Activated B cell treated with CpG ODN at 0.5 μM for 24 hours (primary cell): ENCODE data around the gene CDK11A. TPM values are rescaled to one million over a fixed set of nuclear protein-coding genes. Genes with fewer than 3 reads are reported as not detected.
"Not testable (repeated sequence)": the region's sequence is repeated elsewhere in the genome, so short reads cannot be mapped to it uniquely, and the experiment has no call there.

Experiments used
- ATAC-seq: fragments of 200-7000 bp; cut with Tn5 transposase; one replicate; pipeline ENCODE4 v1.10.0; 2021; ENCODE audit warnings: low read depth, mild to moderate bottlenecking, moderate library complexity
- CTCF ChIA-PET: fragments of 350-600 bp; sonication (Branson Sonifier 250); formaldehyde crosslinking; loops from one replicate; lab custom pipeline; 2021; ENCODE audit warnings: antibody characterized with exemption; lab: Charles Lee
- POLR2A ChIA-PET: fragments of 350-600 bp; sonication (Branson Sonifier 250); formaldehyde crosslinking; loops from one replicate; lab custom pipeline; 2021; ENCODE audit warnings: antibody characterized with exemption; lab: Charles Lee
- DNase-seq: peaks from one replicate; pipeline ENCODE4 v3.0.0; 2022
- H3K27ac Mint-ChIP-seq: one replicate; pipeline ENCODE4 v1.8.0; 2020; ENCODE audit warnings: mixed read lengths
- H3K27me3 Mint-ChIP-seq: one replicate; pipeline ENCODE4 v1.8.0; 2021; ENCODE audit warnings: mixed read lengths
- H3K36me3 Mint-ChIP-seq: one replicate; pipeline ENCODE4 v1.8.0; 2021; ENCODE audit warnings: low read depth, mixed read lengths
- H3K4me1 Mint-ChIP-seq: one replicate; pipeline ENCODE4 v1.8.0; 2021; ENCODE audit warnings: mixed read lengths
- H3K4me3 Mint-ChIP-seq: one replicate; pipeline ENCODE4 v1.8.0; 2020; ENCODE audit warnings: mild to moderate bottlenecking, mixed read lengths
- H3K9me3 Mint-ChIP-seq: one replicate; pipeline ENCODE4 v1.8.0; 2020; ENCODE audit warnings: mixed read lengths
- intact Hi-C: fragments of 100-400 bp; cut with micrococcal nuclease; formaldehyde crosslinking; loops from one replicate; pipeline ENCODE4 v1.15.1; 2024
- total RNA-seq: library from RNA; stranded (reverse); gene quantifications from 2 replicates; pipeline ENCODE4 v1.2.3, GENCODE V29; 2022
- TF ChIP-seq, protein P1 (sequence below): fragments of 200-600 bp; IDR thresholded peaks from one replicate; pipeline ENCODE4 v1.8.0; 2022; ENCODE audit warnings: antibody characterized with exemption, mild to moderate bottlenecking

CDK11A gene
- total RNA-seq, 1 donor from 2014 or later: 58.9 TPM

DNA sequence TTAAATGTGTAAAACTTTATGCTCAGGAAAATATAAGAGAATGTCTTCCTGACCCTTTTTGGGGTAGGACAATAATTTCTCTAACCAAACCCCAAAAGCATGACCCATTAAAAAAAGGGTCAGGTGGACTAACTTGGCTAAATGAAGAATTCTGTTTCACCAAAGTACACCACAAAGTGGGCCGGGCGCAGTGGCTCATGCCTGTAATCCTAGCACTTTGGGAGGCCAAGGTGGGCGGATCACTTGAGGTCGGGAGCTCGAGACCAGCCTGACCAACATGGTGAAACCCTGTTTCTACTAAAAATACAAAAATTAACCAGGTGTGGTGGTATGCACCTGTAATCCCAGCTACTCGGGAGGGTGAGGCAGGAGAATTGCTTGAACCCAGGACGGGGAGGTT is 34.6 kb downstream of the CDK11A start:
- intact Hi-C loops, DNase-seq, H3K4me1 Mint-ChIP-seq, H3K4me3 Mint-ChIP-seq, H3K9me3 Mint-ChIP-seq, CTCF ChIA-PET, H3K27me3 Mint-ChIP-seq, POLR2A ChIA-PET, ATAC-seq, H3K27ac Mint-ChIP-seq: not testable (repeated sequence)
- H3K36me3 Mint-ChIP-seq: peaks cover 12% of the 10 kb centered on the region

- intact Hi-C loops: no loop called here
- ChIA-PET POLR2A (no interaction called here), CTCF (no interaction called here)
- Mint-ChIP-seq H3K27ac (no peak overlapping the region), H3K36me3 (peaks cover 24% of the 10 kb centered on the region), H3K4me1 (peaks cover 7% of the 10 kb centered on the region), H3K9me3 (no peaks in the 10 kb centered on the region), H3K4me3 (no peak overlapping the region), H3K27me3 (no peaks in the 10 kb centered on the region)
- DNase-seq: no peak
- ATAC-seq: no peak
- TF ChIP-seq, protein P1, sequence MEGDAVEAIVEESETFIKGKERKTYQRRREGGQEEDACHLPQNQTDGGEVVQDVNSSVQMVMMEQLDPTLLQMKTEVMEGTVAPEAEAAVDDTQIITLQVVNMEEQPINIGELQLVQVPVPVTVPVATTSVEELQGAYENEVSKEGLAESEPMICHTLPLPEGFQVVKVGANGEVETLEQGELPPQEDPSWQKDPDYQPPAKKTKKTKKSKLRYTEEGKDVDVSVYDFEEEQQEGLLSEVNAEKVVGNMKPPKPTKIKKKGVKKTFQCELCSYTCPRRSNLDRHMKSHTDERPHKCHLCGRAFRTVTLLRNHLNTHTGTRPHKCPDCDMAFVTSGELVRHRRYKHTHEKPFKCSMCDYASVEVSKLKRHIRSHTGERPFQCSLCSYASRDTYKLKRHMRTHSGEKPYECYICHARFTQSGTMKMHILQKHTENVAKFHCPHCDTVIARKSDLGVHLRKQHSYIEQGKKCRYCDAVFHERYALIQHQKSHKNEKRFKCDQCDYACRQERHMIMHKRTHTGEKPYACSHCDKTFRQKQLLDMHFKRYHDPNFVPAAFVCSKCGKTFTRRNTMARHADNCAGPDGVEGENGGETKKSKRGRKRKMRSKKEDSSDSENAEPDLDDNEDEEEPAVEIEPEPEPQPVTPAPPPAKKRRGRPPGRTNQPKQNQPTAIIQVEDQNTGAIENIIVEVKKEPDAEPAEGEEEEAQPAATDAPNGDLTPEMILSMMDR: no peak
Observed at GRCh38 chr1:1687846-1688245, 36.3 kb downstream of the CDK11A start.

DNA sequence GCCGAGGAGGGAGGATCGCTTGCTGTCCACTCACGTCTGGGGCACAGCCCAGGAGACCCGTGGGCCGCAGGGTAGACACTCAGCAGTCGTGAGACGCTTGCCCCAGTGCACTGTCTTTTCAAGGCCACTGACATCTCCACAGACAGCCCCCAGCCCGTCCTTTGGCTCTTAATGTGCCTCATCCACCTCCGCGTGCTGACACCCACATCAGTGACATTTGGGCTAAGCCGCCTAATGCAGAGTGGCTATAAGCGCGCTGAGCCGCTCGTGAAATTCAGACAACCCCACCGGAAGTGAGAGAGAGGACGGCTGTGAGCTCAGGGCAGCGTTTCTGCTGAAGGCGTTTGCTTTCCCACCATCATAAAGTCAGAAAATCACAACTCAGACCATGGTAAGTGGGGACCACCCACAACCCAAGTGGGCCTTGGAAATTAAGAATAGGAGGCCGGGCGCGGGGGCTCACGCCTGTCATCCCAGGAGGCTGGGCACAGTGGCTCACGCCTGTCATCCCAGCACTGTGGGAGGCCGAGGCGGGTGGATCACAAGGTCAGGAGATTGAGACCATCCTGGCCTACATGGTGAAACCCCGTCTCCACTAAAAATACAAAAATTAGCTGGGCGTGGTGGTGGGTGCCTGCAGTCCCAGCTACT is 40.0 kb downstream of the CDK11A start:
- peaks cover 29% of the 10 kb centered on the region for H3K36me3 Mint-ChIP-seq

GRCh38 chr1:1683104-1683905 is 40.9 kb downstream of the CDK11A start:
- H3K27ac Mint-ChIP-seq: no peak overlapping the region
- POLR2A ChIA-PET: no interaction called here
- H3K4me3 Mint-ChIP-seq: no peak overlapping the region
- no peak for DNase-seq
- intact Hi-C loops: no loop called here
- CTCF ChIA-PET: no interaction called here
- peaks cover 18% of the 10 kb centered on the region for H3K4me1 Mint-ChIP-seq
- no peaks in the 10 kb centered on the region for H3K27me3 Mint-ChIP-seq
- H3K36me3 Mint-ChIP-seq: peaks cover 27% of the 10 kb centered on the region
- TF ChIP-seq, protein P1: no peak
- no peak for ATAC-seq
- H3K9me3 Mint-ChIP-seq: no peaks in the 10 kb centered on the region

More for the DNA sequence above, 40.0 kb downstream of the CDK11A start:
- ChIA-PET CTCF (no interaction called here), POLR2A (no interaction called here)
- H3K4me1 Mint-ChIP-seq: peaks cover 10% of the 10 kb centered on the region
- H3K27ac Mint-ChIP-seq: no peak overlapping the region
- TF ChIP-seq, protein P1: no peak
- no peaks in the 10 kb centered on the region for H3K9me3 Mint-ChIP-seq
- ATAC-seq: no peak
- H3K4me3 Mint-ChIP-seq: no peak overlapping the region
- intact Hi-C loops: no loop called here
- no peaks in the 10 kb centered on the region for H3K27me3 Mint-ChIP-seq
- no peak for DNase-seq

GRCh38 chr1:1680912-1681273 is 43.3 kb downstream of the CDK11A start:
- TF ChIP-seq, protein P1: no peak
- Mint-ChIP-seq H3K4me3 (no peak overlapping the region), H3K27ac (no peak overlapping the region), H3K36me3 (peaks cover 26% of the 10 kb centered on the region), H3K27me3 (no peaks in the 10 kb centered on the region), H3K9me3 (no peaks in the 10 kb centered on the region), H3K4me1 (peaks cover 26% of the 10 kb centered on the region)
- ATAC-seq: no peak
- DNase-seq: no peak
- POLR2A ChIA-PET: interaction anchor here (0.7 kb wide), 2 partner anchors 98 to 216 kb away, joined by 3 to 7 read pairs; no protein-coding TSS in a partner anchor
- CTCF ChIA-PET: interaction anchor here (0.7 kb wide), 1 partner anchor 798 kb away, joined by 3 read pairs; no protein-coding TSS in a partner anchor
- intact Hi-C loops: no loop called here
